Karpas-422 (cell line): ENCODE data around the gene ADAMTSL1. TPM values are rescaled to one million over a fixed set of nuclear protein-coding genes. Genes with fewer than 3 reads are reported as not detected.

Source experiments
- DNase-seq: peaks from one replicate; pipeline ENCODE4 v3.0.0-alpha.2; 2015
- H2AFZ ChIP-seq: fragments of 200-600 bp; sonication (generic); 2 replicates; pipeline ENCODE4 v1.6.1; 2014; ENCODE audit warnings: antibody characterized with exemption, low read length, mixed read lengths
- H3K27ac ChIP-seq: fragments of 200-600 bp; sonication (generic); 2 replicates; pipeline ENCODE4 v1.5.1; 2014; ENCODE audit warnings: mild to moderate bottlenecking, low read length, moderate library complexity
- H3K27me3 ChIP-seq: fragments of 200-600 bp; sonication (generic); 2 replicates; pipeline ENCODE4 v1.6.1; 2014; ENCODE audit warnings: low read length, mixed read lengths
- H3K36me3 ChIP-seq: fragments of 200-600 bp; sonication (generic); 2 replicates; pipeline ENCODE4 v1.6.1; 2014; ENCODE audit warnings: low read length, mixed read lengths; ENCODE audit not compliant: insufficient read depth
- H3K4me1 ChIP-seq: fragments of 200-600 bp; sonication (generic); 2 replicates; pipeline ENCODE4 v1.6.1; 2014; ENCODE audit warnings: mild to moderate bottlenecking, low read length, mixed read lengths
- H3K4me2 ChIP-seq: fragments of 200-600 bp; sonication (generic); 2 replicates; pipeline ENCODE4 v1.6.1; 2014; ENCODE audit warnings: low read length, low read depth, mild to moderate bottlenecking; ENCODE audit not compliant: poor library complexity, severe bottlenecking
- H3K4me3 ChIP-seq: fragments of 200-600 bp; sonication (generic); 2 replicates; pipeline ENCODE4 v1.5.1; 2014; ENCODE audit warnings: mild to moderate bottlenecking, antibody characterized with exemption, low read length, mixed read lengths
- H3K79me2 ChIP-seq: fragments of 200-600 bp; sonication (generic); 2 replicates; pipeline ENCODE4 v1.6.1; 2014; ENCODE audit warnings: mild to moderate bottlenecking, low read length, mixed read lengths
- H3K9ac ChIP-seq: fragments of 200-600 bp; sonication (generic); 2 replicates; pipeline ENCODE4 v1.6.0; 2014; ENCODE audit warnings: low read length
- H3K9me2 ChIP-seq: fragments of 200-600 bp; sonication (generic), shearing (Covaris generic); replicated peaks from 2 replicates; pipeline ENCODE4 v1.6.0; 2014; ENCODE audit warnings: mild to moderate bottlenecking, low read length, moderate library complexity; ENCODE audit not compliant: insufficient read depth
- H3K9me3 ChIP-seq: fragments of 300-700, 200-600 bp; sonication (generic); 2 replicates; pipeline ENCODE4 v1.6.1; 2014; ENCODE audit warnings: low read length, mixed read lengths
- H4K20me1 ChIP-seq: fragments of 200-600 bp; sonication (generic); 2 replicates; pipeline ENCODE4 v1.6.1; 2014; ENCODE audit warnings: mild to moderate bottlenecking, antibody characterized with exemption, low read length, low read depth; ENCODE audit not compliant: insufficient read depth
- total RNA-seq: library from RNA; depleted of rRNA; stranded (reverse); fragments of >200 nt; shearing (Covaris generic); gene quantifications from 2 replicates; pipeline ENCODE4 v1.2.3, GENCODE V29; 2014; ENCODE audit warnings: low replicate concordance

ADAMTSL1 gene
- total RNA-seq, 1 experiment from 2014 or later: 8.2 TPM

- Histone ChIP-seq H3K4me2 (no peak overlapping the region), H3K9me2 (no peaks in the 10 kb centered on the region), H3K4me1 (no peaks in the 10 kb centered on the region), H4K20me1 (no peaks in the 10 kb centered on the region), H2AFZ (no peak overlapping the region), H3K9me3 (no peaks in the 10 kb centered on the region), H3K79me2 (no peaks in the 10 kb centered on the region), H3K36me3 (no peaks in the 10 kb centered on the region), H3K4me3 (no peak overlapping the region), H3K27me3 (no peaks in the 10 kb centered on the region), H3K27ac (no peak overlapping the region), H3K9ac (no peak overlapping the region)
- no peak for DNase-seq
Observed at GRCh38 chr9:18720691-18721090, 246.7 kb downstream of the ADAMTSL1 start.

- H3K4me1 ChIP-seq: no peaks in the 10 kb centered on the region
- H3K9me2 ChIP-seq: no peaks in the 10 kb centered on the region
- H3K9me3 ChIP-seq: no peaks in the 10 kb centered on the region
- no peaks in the 10 kb centered on the region for H3K27me3 ChIP-seq
- H3K36me3 ChIP-seq: no peaks in the 10 kb centered on the region
- no peak for DNase-seq
- no peak overlapping the region for H3K4me2 ChIP-seq
- no peak overlapping the region for H2AFZ ChIP-seq
- no peak overlapping the region for H3K27ac ChIP-seq
- H3K79me2 ChIP-seq: no peaks in the 10 kb centered on the region
- H3K4me3 ChIP-seq: no peak overlapping the region
- H4K20me1 ChIP-seq: no peaks in the 10 kb centered on the region
- no peak overlapping the region for H3K9ac ChIP-seq
Observed at GRCh38 chr9:18721267-18721994, 247.5 kb downstream of the ADAMTSL1 start.

GRCh38 chr9:18721995-18722310 is 248.0 kb downstream of the ADAMTSL1 start:
- no peaks in the 10 kb centered on the region for H3K36me3 ChIP-seq
- H3K4me3 ChIP-seq: no peak overlapping the region
- no peaks in the 10 kb centered on the region for H3K27me3 ChIP-seq
- H3K9me3 ChIP-seq: no peaks in the 10 kb centered on the region
- DNase-seq: no peak
- no peak overlapping the region for H3K4me2 ChIP-seq
- H3K4me1 ChIP-seq: no peaks in the 10 kb centered on the region
- no peak overlapping the region for H3K27ac ChIP-seq
- no peaks in the 10 kb centered on the region for H4K20me1 ChIP-seq
- no peak overlapping the region for H3K9ac ChIP-seq
- H3K79me2 ChIP-seq: no peaks in the 10 kb centered on the region
- no peak overlapping the region for H2AFZ ChIP-seq
- H3K9me2 ChIP-seq: no peaks in the 10 kb centered on the region

GRCh38 chr9:18722882-18723281 is 248.9 kb downstream of the ADAMTSL1 start:
- H4K20me1 ChIP-seq: no peaks in the 10 kb centered on the region
- no peaks in the 10 kb centered on the region for H3K36me3 ChIP-seq
- no peaks in the 10 kb centered on the region for H3K27me3 ChIP-seq
- no peak overlapping the region for H3K4me2 ChIP-seq
- no peak overlapping the region for H2AFZ ChIP-seq
- no peaks in the 10 kb centered on the region for H3K79me2 ChIP-seq
- H3K9me2 ChIP-seq: no peaks in the 10 kb centered on the region
- H3K9ac ChIP-seq: no peak overlapping the region
- no peak for DNase-seq
- H3K27ac ChIP-seq: no peak overlapping the region
- no peaks in the 10 kb centered on the region for H3K9me3 ChIP-seq
- H3K4me3 ChIP-seq: no peak overlapping the region
- no peaks in the 10 kb centered on the region for H3K4me1 ChIP-seq

GRCh38 chr9:18723366-18723765 is 249.4 kb downstream of the ADAMTSL1 start:
- Histone ChIP-seq H3K9ac (no peak overlapping the region), H3K9me3 (no peaks in the 10 kb centered on the region), H3K27ac (no peak overlapping the region), H3K4me1 (no peaks in the 10 kb centered on the region), H4K20me1 (no peaks in the 10 kb centered on the region), H3K9me2 (no peaks in the 10 kb centered on the region), H3K27me3 (no peaks in the 10 kb centered on the region), H2AFZ (no peak overlapping the region), H3K36me3 (no peaks in the 10 kb centered on the region), H3K79me2 (no peaks in the 10 kb centered on the region), H3K4me3 (no peak overlapping the region), H3K4me2 (no peak overlapping the region)
- DNase-seq: no peak

GRCh38 chr9:18726546-18726945 is 252.6 kb downstream of the ADAMTSL1 start:
- H4K20me1 ChIP-seq: no peaks in the 10 kb centered on the region
- no peak overlapping the region for H3K27ac ChIP-seq
- no peaks in the 10 kb centered on the region for H3K36me3 ChIP-seq
- H3K4me2 ChIP-seq: no peak overlapping the region
- no peaks in the 10 kb centered on the region for H3K27me3 ChIP-seq
- H3K4me1 ChIP-seq: no peaks in the 10 kb centered on the region
- no peaks in the 10 kb centered on the region for H3K9me3 ChIP-seq
- H2AFZ ChIP-seq: no peak overlapping the region
- H3K9me2 ChIP-seq: no peaks in the 10 kb centered on the region
- DNase-seq: no peak
- no peak overlapping the region for H3K9ac ChIP-seq
- no peaks in the 10 kb centered on the region for H3K79me2 ChIP-seq
- H3K4me3 ChIP-seq: no peak overlapping the region

GRCh38 chr9:18727904-18728303 is 254.0 kb downstream of the ADAMTSL1 start:
- Histone ChIP-seq H3K9me3 (no peaks in the 10 kb centered on the region), H2AFZ (no peak overlapping the region), H3K27ac (no peak overlapping the region), H4K20me1 (no peaks in the 10 kb centered on the region), H3K9me2 (no peaks in the 10 kb centered on the region), H3K4me1 (no peaks in the 10 kb centered on the region), H3K36me3 (no peaks in the 10 kb centered on the region), H3K9ac (no peak overlapping the region), H3K27me3 (no peaks in the 10 kb centered on the region), H3K79me2 (no peaks in the 10 kb centered on the region), H3K4me3 (no peak overlapping the region), H3K4me2 (no peak overlapping the region)
- DNase-seq: no peak

- Histone ChIP-seq H3K9ac (no peak overlapping the region), H3K36me3 (no peaks in the 10 kb centered on the region), H4K20me1 (no peaks in the 10 kb centered on the region), H3K27me3 (no peaks in the 10 kb centered on the region), H3K9me2 (no peaks in the 10 kb centered on the region), H3K4me3 (no peak overlapping the region), H3K79me2 (no peaks in the 10 kb centered on the region), H3K9me3 (no peaks in the 10 kb centered on the region), H3K27ac (no peak overlapping the region), H3K4me1 (no peaks in the 10 kb centered on the region), H3K4me2 (no peak overlapping the region), H2AFZ (no peak overlapping the region)
- no peak for DNase-seq
Observed at GRCh38 chr9:18728642-18729041, 254.7 kb downstream of the ADAMTSL1 start.

- no peak overlapping the region for H3K4me2 ChIP-seq
- no peaks in the 10 kb centered on the region for H4K20me1 ChIP-seq
- H3K9ac ChIP-seq: no peak overlapping the region
- no peaks in the 10 kb centered on the region for H3K9me3 ChIP-seq
- DNase-seq: no peak
- H3K4me1 ChIP-seq: no peaks in the 10 kb centered on the region
- no peaks in the 10 kb centered on the region for H3K27me3 ChIP-seq
- H3K79me2 ChIP-seq: no peaks in the 10 kb centered on the region
- H3K9me2 ChIP-seq: no peaks in the 10 kb centered on the region
- no peaks in the 10 kb centered on the region for H3K36me3 ChIP-seq
- no peak overlapping the region for H2AFZ ChIP-seq
- H3K4me3 ChIP-seq: no peak overlapping the region
- no peak overlapping the region for H3K27ac ChIP-seq
Observed at GRCh38 chr9:18730241-18730640, 256.3 kb downstream of the ADAMTSL1 start.
